Gastroesophageal sphincter (tissue), 4 donors: ENCODE data around the gene SMIM45.
A peak's percentile ranks its signal among the peaks of the same experiment; 100 is the strongest.

Source experiments
- ATAC-seq: fragments of 150-250 bp; one replicate; pipeline ENCODE4 v1.9.1; 2016; ENCODE audit warnings: mild to moderate bottlenecking, moderate library complexity
- H3K27ac ChIP-seq, 4 donors: fragments of 200-600 bp; sonication (generic) in 3 of 4; 1 replicate in 3 of 4; 2 replicates in 1 of 4; pipeline ENCODE4 v1.5.1; 2016 to 2019
- H3K27me3 ChIP-seq: fragments of 200-600 bp; sonication (generic); one replicate; pipeline ENCODE4 v1.5.1; 2019
- H3K36me3 ChIP-seq, 2 donors: fragments of 200-600 bp; sonication (generic); one replicate each; pipeline ENCODE4 v1.5.1; 2019; ENCODE audit warnings: control low read depth in 1 of 2
- H3K4me1 ChIP-seq, 3 donors: fragments of 200-600 bp; sonication (generic); 1 replicate in 2 of 3; 2 replicates in 1 of 3; pipeline ENCODE4 v1.5.1; 2016 to 2019; ENCODE audit warnings: control low read depth in 2 of 3
- H3K4me3 ChIP-seq, 2 donors: fragments of 200-600 bp; sonication (generic); one replicate each; pipeline ENCODE4 v1.5.1; 2019; ENCODE audit warnings: mild to moderate bottlenecking in 1 of 2, moderate library complexity in 1 of 2
- H3K9me3 ChIP-seq, 3 donors: fragments of 200-600 bp; sonication (generic); one replicate each; pipeline ENCODE4 v1.5.1; 2017 to 2019; ENCODE audit warnings: control low read depth in 2 of 3
- EP300 ChIP-seq: sonication (generic); formaldehyde crosslinking; IDR thresholded peaks from one replicate; pipeline ENCODE4 v1.6.1; 2017; ENCODE audit warnings: antibody characterized with exemption, mild to moderate bottlenecking
- POLR2A ChIP-seq, 2 donors: fragments of 450-650 bp; IDR thresholded peaks; one replicate each; pipeline ENCODE4 v1.6.1; 2017; ENCODE audit warnings: antibody characterized with exemption in 2 of 2, mild to moderate bottlenecking in 2 of 2, moderate library complexity in 1 of 2
- POLR2AphosphoS5 ChIP-seq: sonication (generic); formaldehyde crosslinking; IDR thresholded peaks from one replicate; pipeline ENCODE4 v1.6.1; 2017; ENCODE audit warnings: antibody characterized with exemption
- WGBS, 2 donors: methylation state at CpG; one replicate each; pipeline ENCODE4 v1.1.5; 2018; ENCODE audit warnings: low coverage in 1 of 2; 5-methylcytosine and 5-hydroxymethylcytosine counted together
- TF ChIP-seq, protein P1 (sequence below), 4 experiments: fragments of 200-600 bp in 2 of 4; fragments of 450-650 bp in 2 of 4; sonication (generic) in 1 of 4; IDR thresholded peaks; one replicate each; pipeline ENCODE4 v1.5.1; 2017 to 2019; ENCODE audit warnings: antibody characterized with exemption in 4 of 4, mild to moderate bottlenecking in 2 of 4, moderate library complexity in 2 of 4

Gene SMIM45

DNA sequence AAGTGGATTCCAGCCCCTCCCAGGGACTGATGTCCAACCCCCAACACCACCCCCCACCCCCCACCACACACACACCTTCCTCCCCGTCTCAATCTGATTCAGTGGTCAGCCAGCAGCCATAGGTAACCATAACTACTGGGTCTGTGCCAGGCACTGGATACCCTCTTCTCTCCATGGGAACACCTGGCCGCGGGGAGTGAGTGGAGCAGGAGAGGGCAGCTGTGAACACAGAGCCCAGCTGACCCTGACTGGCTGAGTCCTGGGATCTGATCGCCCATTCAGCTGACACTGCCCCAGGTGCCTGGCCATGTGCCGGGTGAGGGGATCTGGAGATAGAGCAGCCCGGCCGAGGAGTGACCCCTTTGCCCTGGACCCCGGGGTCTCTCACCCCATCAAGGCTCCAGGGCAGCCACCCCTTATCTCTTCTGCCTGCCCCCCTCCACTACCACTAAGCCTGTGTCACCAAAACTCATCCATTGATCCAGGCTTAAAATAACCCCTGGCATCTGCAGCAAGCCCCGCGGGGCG lies 34.5 kb upstream of the SMIM45 start:
- Histone ChIP-seq H3K4me1 (peaks cover 0 to 45% (median 21%) of the 10 kb centered on the region in 3 donors), H3K36me3 (no peaks in the 10 kb centered on the region), H3K27me3 (peaks cover 81% of the 10 kb centered on the region), H3K4me3 (no peak overlapping the region), H3K27ac (no peak overlapping the region), H3K9me3 (no peaks in the 10 kb centered on the region)
- 20% methylated on average over 1 of the region's 11 CpGs; no CpG with 5 or more reads in 1 of the 2 donors for WGBS, 2 donors
- no peak for ATAC-seq
- no peak for TF ChIP-seq POLR2AphosphoS5
- TF ChIP-seq, protein P1, sequence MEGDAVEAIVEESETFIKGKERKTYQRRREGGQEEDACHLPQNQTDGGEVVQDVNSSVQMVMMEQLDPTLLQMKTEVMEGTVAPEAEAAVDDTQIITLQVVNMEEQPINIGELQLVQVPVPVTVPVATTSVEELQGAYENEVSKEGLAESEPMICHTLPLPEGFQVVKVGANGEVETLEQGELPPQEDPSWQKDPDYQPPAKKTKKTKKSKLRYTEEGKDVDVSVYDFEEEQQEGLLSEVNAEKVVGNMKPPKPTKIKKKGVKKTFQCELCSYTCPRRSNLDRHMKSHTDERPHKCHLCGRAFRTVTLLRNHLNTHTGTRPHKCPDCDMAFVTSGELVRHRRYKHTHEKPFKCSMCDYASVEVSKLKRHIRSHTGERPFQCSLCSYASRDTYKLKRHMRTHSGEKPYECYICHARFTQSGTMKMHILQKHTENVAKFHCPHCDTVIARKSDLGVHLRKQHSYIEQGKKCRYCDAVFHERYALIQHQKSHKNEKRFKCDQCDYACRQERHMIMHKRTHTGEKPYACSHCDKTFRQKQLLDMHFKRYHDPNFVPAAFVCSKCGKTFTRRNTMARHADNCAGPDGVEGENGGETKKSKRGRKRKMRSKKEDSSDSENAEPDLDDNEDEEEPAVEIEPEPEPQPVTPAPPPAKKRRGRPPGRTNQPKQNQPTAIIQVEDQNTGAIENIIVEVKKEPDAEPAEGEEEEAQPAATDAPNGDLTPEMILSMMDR (IDR thresholded peaks at IDR 0.05), result no peak
- TF ChIP-seq POLR2A (IDR thresholded peaks at IDR 0.05), result no peak
- TF ChIP-seq EP300, result no peak

- TF ChIP-seq POLR2AphosphoS5 (no peak), POLR2A (IDR thresholded peaks at IDR 0.05) (no peak), EP300 (no peak)
- TF ChIP-seq, protein P1 (IDR thresholded peaks at IDR 0.05), result no peak
These were observed 33.8 kb upstream of the SMIM45 start for GRCh38 chr22:41917903-41918791.

GRCh38 chr22:41919357-41920224 lies 32.4 kb upstream of the SMIM45 start:
- WGBS, 2 donors, result no CpG with 5 or more reads among the region's 62 CpGs
- H3K27ac ChIP-seq, result no peak overlapping the region
- ATAC-seq, result peak; percentile 7
- H3K36me3 ChIP-seq, result no peaks in the 10 kb centered on the region
- no peaks in the 10 kb centered on the region for H3K9me3 ChIP-seq
- H3K27me3 ChIP-seq, result peaks cover 60% of the 10 kb centered on the region
- H3K4me1 ChIP-seq, result peaks cover 0 to 35% (median 21%) of the 10 kb centered on the region in 3 donors
- no peak for TF ChIP-seq POLR2AphosphoS5
- TF ChIP-seq, protein P1 (IDR thresholded peaks at IDR 0.05), result no peak
- TF ChIP-seq EP300, result no peak
- no peak for TF ChIP-seq POLR2A (IDR thresholded peaks at IDR 0.05)
- H3K4me3 ChIP-seq, result peak overlapping the region; percentile 27 to 55

More at GRCh38 chr22:41917903-41918791, 33.8 kb upstream of the SMIM45 start:
- Histone ChIP-seq H3K27ac (no peak overlapping the region), H3K4me1 (peaks cover 0 to 45% (median 21%) of the 10 kb centered on the region in 3 donors), H3K9me3 (no peaks in the 10 kb centered on the region), H3K36me3 (no peaks in the 10 kb centered on the region), H3K27me3 (peaks cover 74% of the 10 kb centered on the region), H3K4me3 (no peak overlapping the region)
- 59 to 72% methylated on average over 4 to 11 of the region's 23 CpGs for WGBS, 2 donors
- no peak for ATAC-seq

GRCh38 chr22:41920271-41920976 lies 31.5 kb upstream of the SMIM45 start:
- peaks cover 0 to 26% (median 13%) of the 10 kb centered on the region in 3 donors for H3K4me1 ChIP-seq
- peaks cover 57% of the 10 kb centered on the region for H3K27me3 ChIP-seq
- peak overlapping the region in 1 of 2 donors; percentile 55 for H3K4me3 ChIP-seq
- H3K36me3 ChIP-seq, result no peaks in the 10 kb centered on the region
- ATAC-seq, result no peak
- H3K27ac ChIP-seq, result no peak overlapping the region
- WGBS, 2 donors, result 85% methylated on average over 8 of the region's 21 CpGs; no CpG with 5 or more reads in 1 of the 2 donors
- H3K9me3 ChIP-seq, result no peaks in the 10 kb centered on the region
- no peak for TF ChIP-seq EP300
- no peak for TF ChIP-seq POLR2A (IDR thresholded peaks at IDR 0.05)
- TF ChIP-seq, protein P1 (IDR thresholded peaks at IDR 0.05), result no peak
- no peak for TF ChIP-seq POLR2AphosphoS5
